H1 (cell line): ENCODE measurements around the gene GNAT1.

Source experiments
- CTCF ChIP-seq, 3 experiments: IDR thresholded peaks; 1 replicate in 2 of 3; 2 replicates in 1 of 3; pipeline versions ENCODE4 v1.5.1 to v1.6.1; 2011; ENCODE audit warnings: low read length in 3 of 3, mild to moderate bottlenecking in 3 of 3, inconsistent platforms in 2 of 3, low read depth in 1 of 3, moderate library complexity in 1 of 3; ENCODE audit not compliant: insufficient read depth in 1 of 3; ENCODE audit errors: control extremely low read depth in 1 of 3
- EZH2 ChIP-seq: fragments of 200-600 bp; sonication (generic); IDR thresholded peaks from 2 replicates; pipeline ENCODE4 v1.7.1; 2012; ENCODE audit warnings: low read depth, mild to moderate bottlenecking, moderate library complexity, low read length, inconsistent platforms; ENCODE audit not compliant: severe bottlenecking

GRCh38 chr3:50156549-50157493 is 34.6 kb upstream of the GNAT1 start:
- TF ChIP-seq EZH2 (no peak), CTCF (IDR thresholded peaks at IDR 0.05; ENCODE audit: control extremely low read depth in 1 of 3, insufficient read depth in 1 of 3, low read depth in 1 of 3, low read length in 3 of 3) (no peak)
